Activated T-cell treated with anti-CD3 and anti-CD28 coated beads, Interleukin-2, amount 50 U/mL, for 1 hour (primary cell): Measurements from ENCODE around the gene CCDC85A.

ENCODE experiments used
- DNase-seq: peaks from one replicate; pipeline ENCODE4 v3.0.0-alpha.2; 2020

Gene CCDC85A

DNA sequence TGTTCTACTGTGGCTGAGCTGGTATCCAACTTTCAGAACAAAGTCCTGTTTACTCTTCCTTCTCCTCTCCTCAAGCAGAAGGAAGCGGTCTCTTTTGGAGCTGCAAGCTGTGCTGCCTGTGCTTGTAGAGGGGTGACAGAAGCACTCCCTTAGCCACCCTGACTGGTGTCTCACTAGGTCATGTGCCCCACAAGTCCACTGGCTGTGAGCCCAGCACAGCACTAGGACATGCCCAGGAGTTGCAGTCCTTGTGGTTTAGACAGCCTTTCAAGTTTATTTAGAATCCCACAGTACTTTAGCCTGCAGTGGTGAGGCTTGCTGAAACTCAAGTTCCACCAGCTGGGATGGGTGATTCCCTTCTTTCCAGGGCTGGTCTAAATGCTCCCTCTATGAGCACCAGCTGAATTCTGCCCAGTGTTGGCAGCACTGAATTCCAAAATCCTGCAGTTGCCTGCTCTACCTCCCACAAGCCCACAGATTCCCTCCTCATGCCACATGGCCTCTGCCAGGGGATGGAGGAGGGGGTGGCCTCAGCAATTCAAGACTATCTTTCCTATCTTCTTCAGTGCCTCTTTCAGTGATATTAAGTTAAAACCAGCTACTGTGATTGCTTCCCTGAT lies 61.2 kb downstream of the CCDC85A start:
- DNase-seq = no peak

DNA sequence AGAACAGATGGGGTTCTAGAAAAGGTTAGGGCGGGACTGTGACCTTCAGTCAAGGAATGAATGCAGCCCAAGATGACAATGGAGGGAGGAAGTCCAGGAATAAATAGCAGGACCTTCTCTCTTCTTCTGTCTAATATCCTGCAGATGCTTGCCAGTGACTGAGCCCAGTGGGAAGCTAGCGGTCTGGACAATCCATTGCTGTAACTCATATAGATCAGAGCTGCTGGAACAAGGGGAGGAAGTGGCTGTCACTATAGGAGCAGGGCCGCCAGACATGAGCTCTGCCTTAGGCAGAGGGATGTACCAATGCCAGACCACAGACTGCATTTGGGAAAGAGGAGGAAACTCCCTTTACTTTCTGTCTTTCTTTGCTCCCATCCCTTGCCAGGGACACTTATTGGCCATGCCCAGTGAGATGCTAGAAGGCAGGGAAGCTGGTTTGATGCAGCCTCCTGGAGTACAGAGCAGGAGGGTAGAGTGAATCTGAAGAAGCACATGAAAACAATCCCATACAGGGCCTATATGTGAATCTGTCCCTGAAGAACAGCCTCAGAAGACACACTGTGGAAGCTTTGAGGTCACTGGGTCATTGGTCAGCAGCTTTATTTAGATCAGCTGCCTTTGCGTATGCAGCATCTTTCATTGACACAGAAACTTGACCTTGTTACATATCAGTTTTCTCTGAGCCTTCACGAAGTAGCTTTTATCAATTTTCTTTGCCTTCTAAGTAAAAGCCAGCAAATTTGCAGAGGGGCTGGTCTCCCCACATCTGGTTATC lies 65.4 kb downstream of the CCDC85A start:
- no peak for DNase-seq

DNA sequence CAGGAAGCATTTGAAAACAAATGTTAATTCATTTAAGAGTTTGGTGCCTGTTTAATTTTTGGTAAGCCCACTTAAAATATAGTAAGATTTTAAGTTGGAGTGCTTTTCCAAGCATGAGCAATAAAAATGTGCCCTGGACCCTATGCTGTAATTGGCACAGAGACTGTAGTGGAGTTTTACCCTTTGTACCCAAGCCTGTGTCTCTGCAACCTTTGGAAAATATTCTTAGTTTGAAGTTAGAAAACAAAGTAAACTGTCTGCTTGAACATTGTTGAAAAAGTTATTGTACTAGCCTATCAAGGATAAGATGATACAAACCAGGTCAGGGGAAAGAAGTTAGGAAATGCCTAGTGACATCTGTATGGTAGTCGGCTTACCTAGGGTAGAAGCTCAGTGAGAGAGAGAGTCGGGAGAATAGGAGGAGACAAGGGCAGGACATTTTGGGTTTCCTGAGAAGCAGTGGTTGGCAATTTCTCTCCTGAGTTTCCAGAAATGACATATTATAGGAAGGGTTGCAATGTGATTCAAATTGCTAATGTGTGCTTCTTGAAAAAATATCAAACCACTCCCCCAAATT lies 66.5 kb downstream of the CCDC85A start:
- DNase-seq = no peak

DNA sequence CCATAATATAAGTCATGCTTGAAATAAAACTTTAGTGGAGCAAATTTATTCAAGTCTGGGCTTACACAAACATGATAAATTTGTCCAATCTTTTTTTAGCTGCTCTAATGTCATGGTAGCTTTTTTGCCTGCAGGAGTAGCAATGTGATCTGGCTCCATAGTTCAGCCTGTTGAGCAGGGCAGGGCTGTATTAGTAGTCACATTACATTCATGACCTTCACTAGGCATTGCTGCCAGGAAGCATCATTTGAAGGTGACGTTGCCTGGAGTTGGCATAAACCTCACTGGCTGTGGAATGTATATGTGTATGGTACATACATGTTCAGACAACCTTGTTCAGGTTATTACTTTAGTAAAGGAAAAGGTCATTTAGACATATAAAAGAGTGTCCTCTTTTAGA lies 76.6 kb downstream of the CCDC85A start:
- DNase-seq = no peak

DNA sequence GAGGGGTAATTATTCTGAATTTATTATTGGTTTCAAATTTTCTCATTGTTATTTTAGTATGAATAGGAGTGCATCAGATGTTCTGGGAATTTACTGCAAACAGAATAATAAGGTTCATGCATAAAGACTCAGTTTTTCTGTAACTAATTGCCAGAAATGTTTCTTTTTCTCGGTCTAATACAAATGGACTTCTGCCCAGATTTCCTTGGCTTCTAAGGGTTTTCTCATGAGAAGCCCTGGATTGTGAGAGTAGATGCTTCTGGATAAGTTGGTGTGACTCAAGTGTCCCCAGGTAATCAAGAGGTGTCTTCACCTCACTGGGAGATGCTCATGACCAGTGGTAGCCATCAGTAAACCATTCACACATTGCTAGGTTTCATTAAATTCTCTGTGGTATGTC lies 78.5 kb downstream of the CCDC85A start:
- DNase-seq = no peak

DNA sequence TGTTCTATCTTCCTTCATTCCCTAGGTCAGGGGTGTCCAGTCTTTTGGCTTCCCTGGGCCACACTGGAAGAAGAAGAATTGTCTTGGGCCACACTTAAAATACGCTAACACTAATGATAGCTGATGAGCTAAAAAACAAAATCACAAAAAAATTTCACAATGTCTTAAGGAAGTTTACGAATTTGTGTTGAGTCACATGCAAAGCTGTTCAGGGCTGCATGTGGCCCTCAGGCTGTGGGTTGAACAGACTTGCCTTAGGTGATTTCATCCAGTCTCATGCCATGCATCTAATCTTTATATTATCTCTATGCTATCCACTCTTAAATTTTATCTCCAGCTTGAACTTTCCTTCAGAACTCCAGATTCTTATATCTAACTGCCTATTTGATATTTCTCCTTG lies 80.1 kb downstream of the CCDC85A start:
- no peak for DNase-seq

DNA sequence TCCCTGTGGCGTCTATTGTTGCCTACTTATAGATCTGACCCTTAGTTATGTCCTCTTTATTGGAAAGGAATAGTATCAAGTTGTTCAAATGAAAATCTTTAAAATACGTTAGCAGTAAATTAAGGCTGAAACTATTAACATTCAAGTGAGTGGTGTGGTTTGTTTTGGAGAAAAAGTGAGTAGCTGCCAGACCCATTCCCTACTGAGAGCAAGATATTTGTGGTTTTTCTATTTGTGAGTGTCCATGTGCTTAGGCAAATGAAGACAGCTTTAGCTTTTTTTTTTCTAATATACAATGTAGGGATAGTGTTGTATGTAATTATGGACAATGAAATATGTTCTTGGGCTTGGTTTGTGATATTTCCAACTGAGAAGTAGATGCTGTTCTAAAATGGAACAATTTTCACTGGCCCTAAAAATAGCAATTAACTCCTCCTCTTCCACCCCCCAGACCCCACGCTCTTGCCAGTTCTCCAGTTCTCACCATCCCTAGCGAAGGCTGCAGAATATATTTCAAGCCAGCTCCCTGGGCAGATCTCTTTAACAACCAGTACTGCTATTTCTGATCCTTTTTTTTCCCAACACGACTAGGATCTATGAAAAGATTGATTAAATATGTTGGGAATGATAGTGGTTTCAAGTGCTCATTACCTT lies 83.1 kb downstream of the CCDC85A start:
- DNase-seq = no peak

DNA sequence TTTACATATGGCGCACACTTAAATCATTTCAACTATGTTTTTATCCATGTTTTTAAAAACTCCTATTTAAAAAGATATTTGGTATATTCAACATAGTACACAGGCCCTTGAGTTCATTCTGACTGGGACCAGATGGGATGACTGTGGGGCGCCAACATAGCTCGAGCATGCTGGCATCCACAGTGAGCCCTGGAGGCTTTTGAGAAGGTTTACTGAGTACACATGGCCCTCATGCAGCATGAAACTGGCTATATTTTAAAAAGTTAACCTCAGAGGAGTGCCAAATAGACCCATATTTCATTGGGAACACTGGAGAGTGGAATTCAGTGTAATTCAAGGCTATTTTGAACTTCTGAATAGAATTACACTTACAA lies 83.6 kb downstream of the CCDC85A start:
- no peak for DNase-seq

DNA sequence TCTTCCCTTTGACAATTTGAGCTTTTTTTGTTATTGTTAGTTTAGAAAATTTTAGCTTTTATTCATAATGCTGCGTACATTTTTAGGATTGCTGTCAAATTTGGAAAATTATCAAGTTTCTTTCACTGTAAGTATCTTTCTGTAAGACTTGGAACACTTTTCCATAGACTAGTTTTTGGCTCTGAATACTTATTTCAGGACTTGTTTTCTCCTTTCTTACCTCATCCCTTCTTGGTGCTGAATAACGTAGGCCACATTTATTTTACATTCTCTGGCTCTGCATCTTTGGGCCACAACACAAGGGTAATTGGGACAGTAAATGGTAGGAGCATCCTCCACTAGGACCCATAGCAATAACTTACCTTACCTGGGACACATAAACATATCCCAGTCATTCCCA lies 85.1 kb downstream of the CCDC85A start:
- no peak for DNase-seq

DNA sequence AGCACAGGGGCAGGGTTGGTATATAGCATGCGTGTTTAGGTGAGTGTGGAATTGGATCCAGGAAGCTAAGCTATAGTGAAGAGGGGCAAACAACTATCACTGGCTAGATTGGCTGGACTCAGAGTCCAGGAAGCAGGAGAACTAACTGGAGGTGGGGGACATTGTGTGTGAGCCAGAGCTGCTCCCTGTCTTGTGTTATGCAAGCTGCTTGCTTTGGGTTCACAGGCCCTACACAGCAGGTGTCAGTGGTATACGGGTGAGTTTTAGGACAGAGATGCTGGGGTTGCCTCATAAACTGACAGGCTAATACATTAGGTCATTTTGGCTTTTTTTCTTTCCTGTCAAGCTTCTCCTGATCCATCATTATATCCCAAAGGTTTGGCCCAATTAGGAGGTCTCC lies 87.5 kb downstream of the CCDC85A start:
- DNase-seq = no peak

DNA sequence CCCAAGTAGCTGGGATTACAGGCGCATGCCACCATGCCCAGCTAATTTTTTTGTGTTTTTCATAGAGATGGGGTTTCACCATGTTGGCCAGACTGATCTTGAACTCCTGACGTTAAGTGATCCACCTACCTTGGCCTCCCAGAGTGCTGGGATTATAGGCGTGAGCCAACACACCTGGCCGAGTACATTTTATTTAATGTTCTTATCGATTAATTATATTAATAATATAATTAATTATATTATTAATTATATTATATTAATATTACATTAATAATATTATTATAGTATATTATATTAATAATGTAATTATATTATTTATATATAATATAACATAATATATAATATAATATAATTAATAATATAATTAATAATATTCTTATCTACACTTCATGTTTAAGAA lies 101.4 kb downstream of the CCDC85A start:
- no peak for DNase-seq

DNA sequence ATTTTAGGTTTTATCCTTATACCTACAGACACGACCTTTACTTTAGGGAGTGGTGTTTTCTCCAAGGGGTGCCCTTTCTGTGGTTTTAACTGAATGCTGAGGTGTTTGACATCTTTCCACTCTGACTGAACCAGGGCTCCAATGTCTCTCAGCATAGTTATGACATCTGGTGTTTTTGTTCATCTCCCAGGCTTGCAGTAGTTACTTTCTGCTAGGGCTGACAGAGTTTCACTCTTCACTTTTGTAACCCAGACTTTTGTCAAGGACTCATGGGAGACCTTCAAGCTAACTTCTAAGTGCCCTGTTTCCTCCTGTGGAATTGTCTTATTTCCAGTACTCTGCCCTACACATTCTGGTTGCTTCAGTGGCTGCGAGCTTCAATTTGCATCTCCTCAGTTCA lies 103.1 kb downstream of the CCDC85A start:
- no peak for DNase-seq

DNA sequence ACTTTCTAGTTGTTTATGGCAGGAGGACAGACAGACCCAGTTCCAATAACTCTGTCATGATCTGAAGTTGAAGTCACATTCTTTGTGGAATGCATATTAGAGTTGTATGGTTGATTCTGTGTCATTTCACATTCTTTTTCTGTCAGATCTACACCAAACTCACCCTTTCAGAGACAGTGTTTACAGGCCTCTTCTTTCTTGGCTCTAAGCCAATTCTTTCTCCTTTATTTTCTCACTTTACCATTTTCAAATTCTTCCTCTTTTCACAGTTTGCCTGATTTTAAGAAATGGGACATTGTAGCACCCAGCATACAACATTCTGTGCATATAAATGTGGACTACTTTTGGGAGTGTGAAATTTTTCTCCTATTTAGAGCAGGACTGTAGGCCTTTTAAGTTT lies 103.7 kb downstream of the CCDC85A start:
- no peak for DNase-seq

DNA sequence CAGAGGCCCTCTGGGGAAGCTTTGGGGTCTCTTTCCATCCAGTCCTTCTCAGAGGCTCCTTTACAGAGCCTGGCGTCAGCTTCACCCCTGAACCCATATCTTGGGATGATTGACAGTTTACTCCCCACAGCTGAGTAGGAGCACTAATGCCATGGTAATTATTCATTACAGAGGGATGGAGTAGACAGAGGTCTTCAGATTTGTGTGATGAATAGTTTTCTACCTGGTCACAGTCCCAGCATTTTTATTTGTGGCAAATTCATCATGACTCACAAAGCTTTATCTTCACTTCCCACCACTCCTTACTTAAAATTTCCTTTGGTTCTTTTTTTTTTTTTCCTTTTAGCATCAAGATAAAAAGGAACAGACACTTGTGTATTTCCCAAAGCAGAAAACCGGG lies 104.2 kb downstream of the CCDC85A start:
- DNase-seq = no peak

DNA sequence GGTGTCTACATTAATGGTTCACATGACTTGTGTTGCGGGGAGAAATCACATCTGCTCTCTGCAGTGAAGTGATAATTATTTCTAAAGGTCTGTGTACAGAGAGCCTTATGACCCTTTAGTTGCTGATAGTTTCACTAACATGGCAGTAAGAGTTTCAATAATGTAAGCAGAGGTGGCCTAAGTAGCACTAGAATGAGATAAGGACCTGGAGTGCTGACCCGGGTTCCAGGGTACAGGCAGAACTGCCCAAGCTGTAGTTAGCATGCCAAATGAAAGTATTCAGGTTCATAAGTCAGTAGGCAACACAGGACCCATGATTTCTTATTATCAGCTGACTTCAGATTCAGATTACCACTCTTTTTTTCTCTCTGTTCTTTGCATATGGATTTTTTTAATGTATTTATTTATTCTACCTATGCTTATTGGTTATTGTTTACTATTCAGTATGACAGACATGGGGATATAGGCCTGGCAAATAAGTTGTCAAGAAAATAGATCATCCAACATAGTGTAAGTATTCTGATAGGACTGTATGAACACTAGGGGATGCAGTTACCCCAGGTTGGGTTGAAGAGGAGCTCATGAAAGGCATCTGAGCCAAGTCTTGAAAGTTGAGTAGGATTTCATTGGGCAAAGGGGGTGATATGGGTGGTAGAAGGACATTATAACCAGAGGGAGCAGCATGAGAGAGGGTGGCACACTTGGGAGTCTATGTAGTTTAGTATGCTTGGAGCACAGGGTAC lies 105.2 kb downstream of the CCDC85A start:
- no peak for DNase-seq

DNA sequence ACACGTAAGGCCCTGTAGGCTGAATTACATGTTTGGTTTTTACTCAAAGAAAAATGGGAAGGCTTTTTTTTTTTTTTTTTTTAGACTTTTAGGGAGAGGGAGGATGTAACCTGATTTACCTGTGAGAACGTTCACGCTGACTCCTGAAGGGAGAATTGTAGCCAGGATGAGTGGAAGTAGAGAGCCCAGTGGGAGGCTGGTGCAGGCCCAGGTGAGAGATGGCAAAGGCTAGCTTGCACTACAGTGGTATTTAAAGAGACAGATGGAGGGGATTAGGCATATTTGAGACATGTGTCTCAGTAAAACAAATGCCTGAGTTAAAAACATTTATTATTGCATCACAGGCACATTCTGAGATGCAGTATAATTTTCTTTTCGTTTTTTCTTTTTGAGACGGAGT lies 107.9 kb downstream of the CCDC85A start:
- no peak for DNase-seq

DNA sequence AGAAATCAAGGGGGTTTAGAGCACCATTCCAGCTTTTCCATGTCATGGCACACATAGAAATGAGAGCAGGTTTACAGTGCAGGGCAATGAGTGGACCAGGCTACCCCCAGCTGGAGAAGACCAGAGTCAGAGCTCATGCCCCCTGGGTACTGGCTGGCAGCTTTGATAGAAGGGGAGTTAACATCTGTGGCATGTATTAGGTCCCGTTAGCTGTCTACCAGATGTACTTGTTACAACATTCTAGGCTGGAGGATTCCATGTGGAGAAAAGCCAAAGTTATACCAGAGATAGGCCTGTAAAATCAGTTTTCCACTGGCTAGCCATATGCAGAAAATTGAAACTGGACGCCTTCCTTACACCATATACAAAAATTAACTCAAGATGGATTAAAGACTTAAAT lies 109.2 kb downstream of the CCDC85A start:
- no peak for DNase-seq

DNA sequence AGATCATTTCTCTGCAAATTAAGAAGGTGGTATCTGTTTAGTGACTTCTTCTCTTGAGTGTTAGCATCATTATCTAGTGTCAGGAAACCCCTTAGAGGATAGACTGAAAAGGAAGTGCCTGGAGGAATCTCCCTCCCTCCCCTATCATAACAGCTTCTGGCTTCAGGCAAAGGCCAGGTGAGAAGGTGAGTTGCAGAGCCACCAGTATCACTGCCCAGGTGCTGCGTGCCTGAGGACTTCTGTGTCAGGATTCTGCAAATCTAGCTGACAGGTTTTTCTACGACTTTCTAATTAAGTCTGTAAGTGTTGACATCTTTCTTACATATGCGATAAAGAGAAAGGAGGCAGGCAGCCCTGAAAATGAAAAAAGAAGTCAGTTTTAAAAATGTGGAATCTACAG lies 111.9 kb downstream of the CCDC85A start:
- no peak for DNase-seq

DNA sequence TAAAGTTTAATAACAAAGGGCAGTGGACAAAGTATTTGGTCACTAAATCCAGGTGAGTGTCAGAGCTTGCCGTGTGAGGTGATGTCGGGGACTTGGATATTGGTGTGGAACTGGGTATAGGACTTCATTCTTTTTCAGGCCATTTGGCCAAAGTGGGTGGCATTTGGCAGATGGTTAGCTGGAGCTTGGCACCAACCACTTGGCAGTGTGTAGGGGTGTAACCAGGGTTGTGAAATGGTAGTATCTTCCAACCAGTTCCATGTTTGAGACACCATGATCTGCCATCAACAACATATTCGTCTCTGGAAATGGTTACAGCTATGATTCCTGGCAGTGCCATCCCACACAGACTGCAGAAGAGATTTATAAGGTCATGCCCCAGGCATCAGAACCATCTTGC lies 113.9 kb downstream of the CCDC85A start:
- DNase-seq = no peak

DNA sequence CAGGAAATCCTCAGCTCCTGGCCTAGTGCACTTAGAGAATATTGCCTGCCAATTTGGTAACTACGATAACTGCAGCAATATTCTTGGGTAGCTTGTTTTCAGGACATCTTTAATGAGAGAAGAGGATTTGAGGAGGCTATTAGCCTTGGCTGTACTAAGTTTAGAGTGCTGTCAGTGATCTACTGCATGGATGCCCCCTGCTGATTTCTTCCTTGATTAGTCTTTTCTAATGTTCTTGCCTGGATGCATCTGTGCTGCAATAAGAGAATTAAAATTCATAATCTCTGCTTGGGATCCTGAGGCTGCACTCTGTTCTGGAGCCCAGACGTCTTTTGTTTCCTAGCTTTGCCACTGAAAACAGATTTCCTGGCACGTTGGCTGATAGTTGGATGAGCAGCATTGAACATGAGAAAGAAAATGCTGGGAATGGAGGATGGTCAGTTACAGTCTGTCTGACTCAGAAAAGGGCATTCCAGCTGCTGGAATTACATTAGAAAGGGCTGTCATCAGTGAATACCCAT lies 115.4 kb downstream of the CCDC85A start:
- DNase-seq = no peak

DNA sequence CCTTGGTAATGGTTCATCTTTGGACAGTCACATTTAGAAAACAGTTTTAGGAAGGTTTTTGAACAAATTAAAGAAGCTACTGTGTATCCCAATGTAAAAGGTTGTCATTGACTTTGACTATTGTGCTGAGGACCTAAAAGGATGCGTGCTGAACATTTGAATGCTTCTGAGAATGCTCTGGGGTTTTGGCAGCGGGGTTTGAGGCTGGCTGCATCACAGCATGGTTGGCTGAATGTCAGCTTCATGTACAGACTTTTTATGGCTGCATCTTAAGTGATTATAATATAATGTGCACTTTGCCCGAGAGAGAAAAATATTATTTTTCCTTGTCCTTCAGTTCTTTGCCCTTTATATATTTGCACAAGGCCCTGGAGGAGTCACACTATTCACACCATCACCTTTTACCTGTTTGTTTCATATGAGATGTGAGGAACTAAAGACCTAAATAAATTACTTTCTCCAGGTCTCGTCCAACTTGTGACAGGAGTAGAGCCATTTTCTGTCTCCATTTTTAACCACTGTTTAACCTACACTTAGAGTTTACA lies 125.9 kb downstream of the CCDC85A start:
- no peak for DNase-seq

DNA sequence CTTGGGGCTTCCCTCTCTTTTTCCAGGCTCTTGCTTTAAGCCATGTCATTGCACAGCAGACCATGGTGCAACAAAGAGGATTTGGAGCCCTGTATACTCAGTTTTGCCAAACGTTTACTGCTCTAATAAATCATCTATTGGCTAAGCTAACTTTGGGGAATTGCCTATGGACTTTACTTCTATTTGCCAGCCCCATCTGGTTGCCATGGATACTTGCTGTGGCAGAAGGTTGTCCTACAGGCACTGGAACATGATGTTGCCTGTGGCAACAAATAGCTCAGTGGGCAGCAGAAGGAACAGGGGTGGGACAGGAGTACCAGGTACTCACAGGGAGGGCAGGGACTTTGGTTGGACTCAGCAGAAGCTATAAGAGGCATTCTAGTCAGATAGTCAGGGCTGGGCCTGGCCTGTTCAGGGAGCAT lies 129.7 kb downstream of the CCDC85A start:
- no peak for DNase-seq

DNA sequence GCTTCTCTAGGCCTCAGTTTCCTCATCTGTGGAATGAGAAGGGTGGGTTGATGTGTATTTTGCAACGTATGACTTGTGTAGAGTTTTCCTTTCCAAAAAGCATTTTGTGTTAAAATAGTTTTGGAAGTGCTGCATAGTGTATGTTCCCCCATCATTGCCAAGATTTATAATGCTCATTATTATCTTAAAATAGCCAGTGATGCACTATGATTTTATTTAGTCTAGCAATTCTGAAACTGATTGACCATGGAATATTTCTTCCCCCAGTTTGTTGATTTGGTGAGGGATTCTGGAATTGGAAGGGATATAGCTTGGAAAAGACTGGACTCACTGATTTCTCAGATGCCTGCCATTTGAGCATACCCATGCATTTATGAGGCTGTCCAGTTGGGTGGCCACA lies 130.6 kb downstream of the CCDC85A start:
- no peak for DNase-seq
